ENCODE results near the gene C11orf86.

DNA sequence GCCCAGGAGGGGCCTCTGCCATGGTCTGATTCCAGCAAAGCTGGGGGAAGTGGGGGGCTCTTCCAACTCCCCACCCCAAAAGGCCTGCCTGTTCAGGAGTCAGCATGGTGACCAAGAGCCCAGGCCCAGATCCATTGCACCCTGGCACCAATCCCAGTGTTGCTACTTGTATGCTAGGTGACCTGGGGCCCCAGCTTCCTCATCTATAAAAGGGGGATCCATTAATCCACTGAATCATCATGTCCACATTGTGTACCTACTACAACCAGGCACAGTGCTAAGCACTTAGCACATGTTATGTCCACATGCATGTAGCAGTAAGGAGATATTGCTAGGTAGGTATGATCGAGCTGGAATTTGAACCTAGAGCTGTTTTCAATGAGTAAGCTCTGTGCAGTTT is 49.9 kb downstream of the C11orf86 start:
- TF ChIP-seq CTCF (IDR thresholded peaks at IDR 0.05) (no peak), POLR2A (IDR thresholded peaks at IDR 0.05) (no peak)
